NCI-H1105 treated with DMSO at 0.1 percent for 48 hours (cell line): ENCODE results near the gene ARHGEF11.

ENCODE experiments used
- DNase-seq: peaks from one replicate; lab custom pipeline; 2025; lab: John Stamatoyannopoulos, UW

The ARHGEF11 gene

GRCh38 chr1:156949127-156949526 lies 96.4 kb downstream of the ARHGEF11 start:
- no peak for DNase-seq

GRCh38 chr1:156948708-156949107 lies 96.8 kb downstream of the ARHGEF11 start:
- DNase-seq = no peak

- no peak for DNase-seq
Measured at GRCh38 chr1:156947818-156948525, 97.6 kb downstream of the ARHGEF11 start.

- DNase-seq = no peak
Measured at GRCh38 chr1:156947127-156947526, 98.4 kb downstream of the ARHGEF11 start.

GRCh38 chr1:156945881-156946661 lies 99.5 kb downstream of the ARHGEF11 start:
- DNase-seq = peak; percentile 21

- no peak for DNase-seq
Measured at GRCh38 chr1:156944848-156945247, 100.7 kb downstream of the ARHGEF11 start.

- DNase-seq = no peak
Measured at GRCh38 chr1:156944268-156944667, 101.3 kb downstream of the ARHGEF11 start.

GRCh38 chr1:156943756-156944155 lies 101.8 kb downstream of the ARHGEF11 start:
- no peak for DNase-seq

- DNase-seq = no peak
Measured at GRCh38 chr1:156942576-156942975, 103.0 kb downstream of the ARHGEF11 start.

- no peak for DNase-seq
Measured at GRCh38 chr1:156942176-156942575, 103.4 kb downstream of the ARHGEF11 start.

- DNase-seq = no peak
Measured at GRCh38 chr1:156941675-156942074, 103.9 kb downstream of the ARHGEF11 start.

GRCh38 chr1:156939786-156940334 lies 105.7 kb downstream of the ARHGEF11 start:
- no peak for DNase-seq

- DNase-seq = no peak
Measured at GRCh38 chr1:156938813-156939212, 106.7 kb downstream of the ARHGEF11 start.

- no peak for DNase-seq
Measured at GRCh38 chr1:156937883-156938282, 107.7 kb downstream of the ARHGEF11 start.

- DNase-seq = no peak
Measured at GRCh38 chr1:156936721-156937220, 108.8 kb downstream of the ARHGEF11 start.

GRCh38 chr1:156936191-156936590 lies 109.4 kb downstream of the ARHGEF11 start:
- no peak for DNase-seq

- DNase-seq = no peak
Measured at GRCh38 chr1:156935505-156936128, 109.9 kb downstream of the ARHGEF11 start.

GRCh38 chr1:156933136-156933535 lies 112.4 kb downstream of the ARHGEF11 start:
- no peak for DNase-seq

GRCh38 chr1:156931974-156932710 lies 113.4 kb downstream of the ARHGEF11 start:
- DNase-seq = no peak

- no peak for DNase-seq
Measured at GRCh38 chr1:156931211-156931952, 114.2 kb downstream of the ARHGEF11 start.

GRCh38 chr1:156930483-156930882 lies 115.1 kb downstream of the ARHGEF11 start:
- no peak for DNase-seq
